KOPT-K1 (cell line): ENCODE data around the gene ZNF219.

Experiments used
- H3K27ac ChIP-seq: fragments of 200-600 bp; sonication (generic); 2 replicates; pipeline ENCODE4 v1.5.1; 2016; ENCODE audit warnings: antibody characterized with exemption, mild to moderate bottlenecking, low read depth, low read length; ENCODE audit not compliant: poor library complexity, severe bottlenecking
- H3K36me3 ChIP-seq: fragments of 200-600 bp; sonication (generic); 2 replicates; pipeline ENCODE4 v1.5.1; 2017; ENCODE audit warnings: antibody characterized with exemption, mild to moderate bottlenecking, low read length, moderate library complexity; ENCODE audit not compliant: insufficient read depth
- H3K9me3 ChIP-seq: fragments of 200-600 bp; sonication (generic); 2 replicates; pipeline ENCODE4 v1.5.1; 2017; ENCODE audit warnings: antibody characterized with exemption, low read length, mild to moderate bottlenecking; ENCODE audit not compliant: insufficient read depth, poor library complexity, severe bottlenecking

ZNF219 gene

DNA sequence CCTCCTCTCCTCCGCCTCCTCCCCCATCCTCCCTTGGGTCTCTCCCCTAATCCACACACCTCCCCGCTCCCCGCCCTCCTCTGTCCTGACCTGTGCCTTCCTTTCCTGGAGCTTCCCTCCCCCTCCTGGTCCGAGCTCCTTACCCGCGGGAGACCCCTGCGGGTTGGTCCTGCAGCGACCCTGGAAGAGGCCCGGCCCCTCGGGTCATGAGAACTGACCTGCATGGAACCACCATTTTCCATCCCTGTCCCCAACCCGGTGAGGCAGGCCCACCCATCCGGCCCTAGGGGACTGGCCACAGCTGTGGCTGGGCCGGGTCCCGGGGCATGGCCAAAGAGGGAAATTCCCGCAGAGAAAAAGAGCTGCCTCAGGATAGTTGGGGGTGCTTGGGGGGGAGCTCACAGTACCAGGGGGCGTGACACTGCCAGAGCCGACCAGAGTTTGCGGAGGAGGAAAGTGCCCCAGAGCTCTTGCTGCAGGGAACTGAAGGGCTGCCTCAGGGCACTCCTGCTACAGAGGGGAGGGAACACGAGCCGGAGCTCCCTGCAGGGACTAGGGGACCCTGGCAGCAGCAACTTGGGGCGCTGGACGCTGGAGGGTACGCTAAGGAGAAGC lies 27.7 kb downstream of the ZNF219 start:
- Histone ChIP-seq H3K27ac (no peak overlapping the region), H3K9me3 (no peaks in the 10 kb centered on the region), H3K36me3 (no peaks in the 10 kb centered on the region)

DNA sequence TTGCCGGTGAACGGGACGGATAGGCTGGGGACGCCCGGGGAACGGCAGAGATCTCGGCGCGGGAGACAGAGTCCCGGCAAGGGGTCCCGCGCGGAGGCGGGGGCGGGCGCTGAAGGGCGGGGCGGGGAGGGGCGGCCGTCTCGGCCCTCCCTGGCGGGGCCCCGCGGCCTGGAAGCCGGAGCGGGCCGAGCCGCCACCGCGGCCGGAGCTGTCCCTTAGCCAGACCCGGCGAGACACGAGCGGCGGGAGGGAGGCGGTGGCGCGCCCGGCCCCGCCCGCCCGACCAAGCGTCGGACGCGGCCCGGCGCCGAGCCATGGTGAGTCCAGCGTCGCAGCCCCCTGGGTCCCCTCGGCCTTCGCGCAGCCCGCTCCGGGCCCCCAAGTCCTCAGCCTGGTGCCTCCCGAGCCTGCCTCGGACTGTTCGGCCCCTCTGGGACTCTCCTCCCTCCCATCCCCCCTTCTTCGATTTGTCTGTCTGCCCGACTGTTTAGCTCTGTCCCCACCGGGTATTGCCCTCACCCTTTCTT lies 28.3 kb downstream of the ZNF219 start, which contains the start of gene ARHGEF40:
TSS of gene ARHGEF40 (plus strand) at position 222 of the 527 bp plus-strand sequence. CDS start at position 315, 93 bp downstream.
- H3K9me3 ChIP-seq, result no peaks in the 10 kb centered on the region
- no peak within 1 kb of the TSS for H3K27ac ChIP-seq
- H3K36me3 ChIP-seq, result no peaks in the 10 kb centered on the region

DNA sequence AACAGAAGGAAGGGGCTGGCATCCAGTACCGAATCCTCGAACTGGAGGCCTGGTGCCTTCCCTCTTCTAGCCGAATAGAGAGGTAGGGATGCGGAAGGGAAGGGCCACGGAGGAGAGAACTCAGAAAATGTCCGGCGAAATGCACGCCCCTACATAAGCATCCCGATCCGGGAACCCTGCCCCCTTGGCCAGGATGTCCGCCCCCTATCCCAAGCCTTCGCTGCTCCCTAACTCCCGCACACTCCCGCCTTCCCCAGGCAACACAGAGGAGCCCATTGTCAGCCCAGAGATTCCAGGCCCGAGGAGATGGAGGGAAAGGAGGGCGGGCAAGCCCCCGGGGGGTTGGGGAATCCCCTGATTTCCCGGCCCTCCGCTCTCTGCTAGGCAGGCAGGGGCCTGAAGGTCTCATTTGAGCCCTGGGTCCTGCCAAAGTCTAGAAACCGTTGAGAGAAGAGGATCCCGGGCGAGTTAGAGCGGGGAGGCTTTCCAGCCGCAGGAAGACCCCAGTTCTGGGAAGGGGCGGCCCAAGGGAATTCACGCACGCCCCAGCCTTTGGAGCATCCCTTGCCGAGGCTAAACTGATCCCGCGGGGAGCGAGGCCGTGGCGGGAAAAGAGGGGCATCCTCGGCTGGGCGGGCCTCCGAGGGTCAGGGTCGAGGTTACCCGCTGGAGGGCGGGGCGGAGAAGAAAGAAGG lies 28.9 kb downstream of the ZNF219 start:
- Histone ChIP-seq H3K27ac (no peak overlapping the region), H3K36me3 (no peaks in the 10 kb centered on the region), H3K9me3 (no peaks in the 10 kb centered on the region)

DNA sequence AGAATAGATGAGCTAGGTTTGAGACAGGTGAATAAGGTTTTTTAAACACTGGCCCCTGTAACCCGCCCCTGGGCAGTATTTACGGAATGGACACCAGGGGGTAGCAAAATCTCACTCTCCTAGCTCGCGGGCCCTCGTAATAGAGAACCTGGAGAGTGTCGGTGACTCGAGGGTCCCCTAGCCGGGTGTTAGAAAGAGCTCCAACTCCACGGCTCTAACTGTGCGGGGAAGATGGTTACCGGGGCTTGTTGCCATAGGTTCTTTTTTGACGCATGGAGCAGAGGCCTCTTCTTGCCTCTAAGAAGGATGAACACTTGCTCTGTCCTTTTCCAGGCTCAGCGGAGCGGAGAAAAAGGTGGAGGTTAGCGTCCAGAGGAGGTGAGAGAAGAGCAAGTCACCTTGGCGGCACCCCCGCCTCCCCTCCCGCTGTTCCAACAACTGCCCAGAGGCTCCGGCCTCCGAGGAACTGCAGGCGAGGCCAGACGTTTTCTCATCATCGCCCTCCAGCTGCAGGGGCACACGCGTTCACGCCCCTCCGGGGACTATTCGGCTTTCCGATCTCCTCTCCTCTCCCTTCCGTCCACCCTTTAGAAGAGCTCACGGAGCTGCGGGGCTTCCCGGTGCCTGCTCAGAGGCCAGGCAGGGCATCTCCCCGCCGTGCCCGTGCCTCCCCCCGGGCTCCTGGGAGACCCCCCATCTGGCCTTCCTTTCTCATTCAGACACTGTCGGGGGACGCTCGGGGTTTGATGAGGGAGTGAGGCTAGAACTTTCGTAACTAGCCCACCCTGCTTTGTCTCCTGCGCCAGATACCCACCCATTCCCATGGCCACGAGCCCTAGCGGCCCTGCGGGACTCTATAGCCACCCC lies 29.7 kb downstream of the ZNF219 start:
- H3K9me3 ChIP-seq, result no peaks in the 10 kb centered on the region
- no peak overlapping the region for H3K27ac ChIP-seq
- H3K36me3 ChIP-seq, result no peaks in the 10 kb centered on the region

DNA sequence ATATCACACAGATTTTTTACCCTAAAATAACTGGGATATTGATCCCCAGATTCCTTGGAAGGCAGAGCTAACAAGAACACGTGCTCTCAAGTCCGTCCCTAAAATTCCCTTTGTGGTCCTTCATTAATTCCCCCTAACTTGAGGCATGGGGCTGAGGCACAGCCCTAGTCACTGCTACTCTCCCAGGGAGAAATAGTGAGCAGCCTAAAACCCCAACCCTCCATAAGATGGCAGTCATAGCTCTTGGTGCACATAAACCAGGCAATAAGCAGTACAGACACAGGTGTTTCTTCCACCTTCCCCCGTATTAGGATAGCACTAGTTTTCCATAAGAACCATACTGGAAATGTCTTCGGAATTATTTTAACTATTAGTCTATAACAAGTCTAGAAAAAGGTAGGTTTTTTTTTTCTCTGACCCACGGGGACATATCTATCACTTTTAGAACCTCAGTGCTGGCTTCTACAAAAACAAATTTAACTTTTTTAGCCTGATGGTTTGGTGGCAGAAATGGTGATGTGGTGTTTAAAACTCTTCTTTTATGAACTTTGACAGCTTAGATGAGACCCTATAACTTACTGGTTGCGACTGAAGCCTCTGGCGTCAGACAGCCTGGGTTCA lies 31.5 kb downstream of the ZNF219 start:
- H3K36me3 ChIP-seq, result no peaks in the 10 kb centered on the region
- H3K27ac ChIP-seq, result no peak overlapping the region
- H3K9me3 ChIP-seq, result no peaks in the 10 kb centered on the region

DNA sequence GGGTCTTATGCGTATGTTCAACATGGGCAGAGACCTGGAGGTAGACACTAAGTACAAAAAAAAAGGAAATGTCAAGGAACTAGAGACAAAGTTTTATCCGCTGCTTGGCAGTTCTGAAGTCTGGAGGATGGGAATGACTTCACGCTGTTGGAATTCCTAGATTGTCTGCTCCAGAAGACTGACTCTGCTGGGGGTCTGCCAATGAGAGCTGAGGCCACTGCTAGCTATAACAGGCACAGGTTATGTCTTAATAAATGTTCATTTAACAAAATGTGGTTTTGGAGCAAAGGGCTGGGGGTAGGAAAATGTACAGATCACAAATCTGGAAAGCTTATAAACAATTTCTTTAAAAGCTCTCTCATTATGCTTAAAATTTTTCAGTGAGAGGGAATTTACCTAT lies 35.0 kb downstream of the ZNF219 start:
- Histone ChIP-seq H3K27ac (no peak overlapping the region), H3K36me3 (no peaks in the 10 kb centered on the region), H3K9me3 (no peaks in the 10 kb centered on the region)

DNA sequence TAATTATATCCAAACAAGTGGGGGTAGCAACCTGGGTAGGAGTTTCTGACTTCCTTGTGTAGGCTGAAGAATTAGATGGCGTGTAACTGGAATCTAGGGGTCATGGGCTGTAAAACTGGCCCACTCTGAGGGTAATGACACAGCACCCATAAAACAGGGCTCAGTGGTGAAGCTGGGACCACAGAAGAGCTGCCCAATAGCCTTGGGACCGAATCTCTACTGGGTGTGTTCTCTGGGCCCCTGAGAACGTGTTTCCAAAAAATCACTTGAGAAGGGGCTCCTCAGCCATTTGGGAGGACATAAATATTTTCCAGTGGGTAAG lies 37.1 kb downstream of the ZNF219 start:
- Histone ChIP-seq H3K27ac (no peak overlapping the region), H3K36me3 (no peaks in the 10 kb centered on the region), H3K9me3 (no peaks in the 10 kb centered on the region)

DNA sequence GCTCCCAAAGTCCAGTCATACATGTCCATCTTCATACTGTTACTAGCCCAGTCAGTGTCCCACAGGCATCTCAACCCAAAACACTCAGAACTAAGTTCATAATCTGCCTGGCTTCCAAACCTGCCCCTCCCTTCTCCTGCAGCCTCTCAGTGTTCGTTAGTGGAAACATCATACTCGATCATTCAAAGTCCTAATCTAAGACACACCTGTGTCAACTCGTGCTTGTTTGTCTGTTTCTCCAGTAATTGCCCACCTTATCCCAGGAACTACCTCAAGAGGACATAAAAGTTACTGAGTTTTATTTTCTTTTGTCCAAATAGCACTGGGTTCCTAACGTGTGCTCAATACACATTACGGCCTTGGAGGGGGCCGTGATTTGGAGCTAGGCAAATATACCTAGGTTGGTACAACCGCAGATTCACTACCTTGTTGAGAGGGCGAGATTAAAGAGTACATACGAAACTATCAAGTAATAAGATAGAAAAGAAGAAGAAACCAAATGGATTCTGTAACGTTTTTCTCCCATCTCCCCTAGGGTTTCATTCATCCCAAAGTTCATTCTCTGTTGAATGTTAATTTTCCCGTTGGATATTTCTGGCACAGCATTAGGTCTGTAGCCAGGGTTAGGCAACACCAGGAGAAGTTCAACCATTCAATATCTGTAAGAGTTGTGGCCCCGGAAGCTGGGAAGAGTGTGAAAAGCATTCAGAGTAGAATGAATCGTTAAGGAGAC lies 37.7 kb downstream of the ZNF219 start:
- no peaks in the 10 kb centered on the region for H3K9me3 ChIP-seq
- H3K36me3 ChIP-seq, result no peaks in the 10 kb centered on the region
- no peak overlapping the region for H3K27ac ChIP-seq

DNA sequence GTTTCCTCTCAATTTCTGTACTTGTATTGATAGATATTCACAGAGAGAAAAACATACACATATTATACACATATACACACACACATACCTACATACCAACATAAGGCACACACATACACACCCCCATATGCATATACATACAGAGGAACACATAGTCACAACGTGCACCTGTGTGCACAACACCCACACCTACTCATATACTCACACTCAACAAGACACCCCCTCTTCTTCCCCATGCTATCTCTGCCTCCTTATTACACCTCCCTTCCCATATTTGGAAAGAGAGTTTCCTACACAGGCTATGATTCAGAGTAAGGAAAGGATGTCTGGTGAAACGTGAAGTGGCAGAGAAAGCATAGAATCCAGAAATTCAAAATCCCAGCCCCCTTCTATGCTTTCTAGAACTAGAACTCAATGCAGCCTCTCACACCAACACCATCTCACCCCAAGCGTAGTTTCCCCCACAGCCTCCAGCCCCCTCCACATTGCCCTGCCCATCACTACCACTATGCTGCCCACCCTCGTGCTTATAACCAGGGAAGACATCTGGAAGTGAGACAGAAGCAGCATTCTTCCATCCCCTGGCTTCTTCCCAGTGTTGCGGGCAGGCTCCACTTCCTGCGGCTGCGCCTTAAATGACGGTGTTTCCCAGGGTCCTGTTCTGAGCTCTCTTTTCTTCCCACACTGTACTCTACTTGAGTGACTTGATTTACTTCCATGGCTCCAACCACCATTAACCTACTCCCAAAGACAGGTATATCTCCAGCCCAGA lies 38.4 kb downstream of the ZNF219 start:
- no peaks in the 10 kb centered on the region for H3K9me3 ChIP-seq
- no peaks in the 10 kb centered on the region for H3K36me3 ChIP-seq
- no peak overlapping the region for H3K27ac ChIP-seq

DNA sequence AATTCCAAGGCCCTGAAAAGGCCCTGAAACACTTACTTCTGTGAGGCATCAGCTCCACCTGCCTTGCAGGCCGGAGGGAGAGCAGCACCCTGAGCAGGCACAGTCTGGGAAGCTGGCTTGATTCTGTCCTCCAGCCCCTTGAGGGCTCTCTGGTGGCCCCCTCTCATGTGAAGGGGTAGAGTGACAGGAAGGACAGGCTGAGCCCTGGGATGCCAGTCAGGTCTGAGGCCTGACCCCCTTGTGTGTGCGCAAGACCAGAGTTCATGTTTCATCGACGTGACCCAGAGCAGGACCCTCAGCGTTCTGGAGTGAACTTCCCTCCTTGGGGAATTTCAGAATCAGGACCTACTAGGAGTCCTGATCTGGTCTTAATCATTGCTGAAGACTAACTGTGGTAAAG lies 39.6 kb downstream of the ZNF219 start:
- Histone ChIP-seq H3K9me3 (no peaks in the 10 kb centered on the region), H3K36me3 (no peaks in the 10 kb centered on the region), H3K27ac (no peak overlapping the region)

DNA sequence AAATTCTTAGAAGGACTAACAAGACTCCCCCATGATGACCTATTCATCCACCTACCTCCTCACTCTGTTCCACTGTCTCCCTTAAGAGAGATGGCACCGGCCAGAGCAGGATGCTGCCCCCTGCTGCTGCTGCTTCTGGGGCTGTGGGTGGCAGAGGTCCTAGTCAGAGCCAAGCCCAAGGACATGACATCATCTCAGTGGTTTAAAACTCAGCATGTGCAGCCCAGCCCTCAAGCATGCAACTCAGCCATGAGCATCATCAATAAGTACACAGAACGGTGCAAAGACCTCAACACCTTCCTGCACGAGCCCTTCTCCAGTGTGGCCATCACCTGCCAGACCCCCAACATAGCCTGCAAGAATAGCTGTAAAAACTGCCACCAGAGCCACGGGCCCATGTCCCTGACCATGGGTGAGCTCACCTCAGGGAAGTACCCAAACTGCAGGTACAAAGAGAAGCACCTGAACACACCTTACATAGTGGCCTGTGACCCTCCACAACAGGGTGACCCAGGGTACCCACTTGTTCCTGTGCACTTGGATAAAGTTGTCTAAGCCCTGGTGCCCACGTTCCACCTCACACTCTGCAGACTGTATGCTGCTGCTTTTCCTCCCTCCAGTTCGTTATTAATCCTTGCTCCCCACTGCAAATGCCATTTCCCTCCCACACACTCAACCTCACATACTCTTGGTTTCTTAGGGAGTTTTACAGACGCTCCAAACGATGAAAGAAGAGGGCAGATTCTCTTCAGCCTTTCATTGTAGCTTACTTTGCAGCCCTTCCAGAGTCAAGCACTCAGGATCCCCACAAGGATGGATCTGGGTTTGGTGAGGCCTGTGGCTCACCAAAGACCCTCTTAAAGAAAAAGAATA lies 40.4 kb downstream of the ZNF219 start, which contains the start of gene RNASE8:
TSS of gene RNASE8 (plus strand) at position 20 of the 873 bp plus-strand sequence. CDS start at position 91, 71 bp downstream.
- no peaks in the 10 kb centered on the region for H3K36me3 ChIP-seq
- H3K27ac ChIP-seq, result no peak within 1 kb of the TSS
- no peaks in the 10 kb centered on the region for H3K9me3 ChIP-seq

DNA sequence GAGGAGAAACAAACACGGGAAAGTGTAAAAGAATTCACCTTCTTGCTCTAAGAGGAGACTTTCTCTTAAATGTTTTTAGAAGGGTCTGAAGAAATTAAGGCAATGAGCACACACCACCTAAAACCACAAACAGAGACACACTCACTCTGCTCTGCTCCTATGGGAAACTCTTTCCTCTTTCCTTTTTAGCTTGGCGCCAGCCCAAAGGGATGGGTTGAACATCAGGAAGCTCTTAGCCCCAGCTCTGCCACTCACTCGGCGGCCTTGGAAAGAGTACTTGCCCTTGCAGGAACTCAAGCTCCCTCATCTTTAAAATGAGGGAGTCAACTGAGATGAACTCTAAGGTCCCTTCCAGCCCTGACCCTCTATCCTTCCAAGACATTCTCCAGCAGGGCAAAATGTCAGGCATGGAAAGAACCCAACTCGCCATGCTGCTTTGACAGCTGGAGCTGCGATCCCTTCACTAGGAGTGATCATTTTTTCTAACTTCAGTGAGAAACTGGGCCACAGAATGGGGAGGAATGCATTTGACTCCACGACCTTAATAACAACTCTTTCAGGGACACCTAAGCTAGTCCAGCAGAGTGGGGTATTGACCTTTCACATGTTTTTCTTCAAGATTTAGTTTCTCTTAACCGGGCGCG lies 41.8 kb downstream of the ZNF219 start:
- no peaks in the 10 kb centered on the region for H3K36me3 ChIP-seq
- no peak overlapping the region for H3K27ac ChIP-seq
- no peaks in the 10 kb centered on the region for H3K9me3 ChIP-seq
